ENCODE results near the gene KRTAP22-1. TPM values are rescaled to one million over a fixed set of nuclear protein-coding genes. Genes with fewer than 3 reads are reported as not detected.

KRTAP22-1 gene
- total and polyA plus RNA-seq, 2 of the 8 experiments (the other 6 are each of a cell fraction or from before 2014, with no cell fraction given): not detected

Small RNA genes lying within 50 kb of the gene (small RNA-seq; reads per million reads assigned to genes)
- not detected for gene KRTAP20-1 (ENCODE audit: insufficient read depth)
- not detected for gene KRTAP20-3 (ENCODE audit: insufficient read depth)
- not detected for gene KRTAP20-4 (ENCODE audit: insufficient read depth)
- gene KRTAP22-1 (ENCODE audit: insufficient read depth): not detected
- gene KRTAP22-2 (ENCODE audit: insufficient read depth): not detected

Other genes starting within 250 kb of the KRTAP22-1 start
- not detected in 2 replicates for gene KRTAP13-2, start 228.8 kb upstream of the KRTAP22-1 start, total RNA-seq (2021; fragmentation: NEBNext Ultra II Directional; extraction: Animal tissue kit (Norgen Biotek cat#: 25700))
- gene KRTAP13-2, start 228.8 kb upstream of the KRTAP22-1 start, polyA plus RNA-seq (2011; rRNA removed): not detected in 2 replicates
- gene KRTAP13-1, start 205.1 kb upstream of the KRTAP22-1 start, total RNA-seq (2021; fragmentation: NEBNext Ultra II Directional; extraction: Animal tissue kit (Norgen Biotek cat#: 25700)): not detected in 2 replicates
- not detected in 2 replicates for gene KRTAP13-1, start 205.1 kb upstream of the KRTAP22-1 start, polyA plus RNA-seq (2011; rRNA removed)
- not detected in 2 replicates for gene KRTAP13-3, start 175.2 kb upstream of the KRTAP22-1 start, total RNA-seq (2021; fragmentation: NEBNext Ultra II Directional; extraction: Animal tissue kit (Norgen Biotek cat#: 25700))
- not detected in 2 replicates for gene KRTAP13-3, start 175.2 kb upstream of the KRTAP22-1 start, polyA plus RNA-seq (2011; rRNA removed)
- gene KRTAP13-4, start 170.9 kb upstream of the KRTAP22-1 start, total RNA-seq (2021; fragmentation: NEBNext Ultra II Directional; extraction: Animal tissue kit (Norgen Biotek cat#: 25700)): 0.42 TPM in 1 of 2 replicates, not detected in the other
- gene KRTAP13-4, start 170.9 kb upstream of the KRTAP22-1 start, polyA plus RNA-seq (2011; rRNA removed): 0.64 and 1.2 TPM in 2 replicates
- not detected in 2 replicates for gene KRTAP15-1, start 160.8 kb upstream of the KRTAP22-1 start, total RNA-seq (2021; fragmentation: NEBNext Ultra II Directional; extraction: Animal tissue kit (Norgen Biotek cat#: 25700))
- gene KRTAP15-1, start 160.8 kb upstream of the KRTAP22-1 start, polyA plus RNA-seq (2011; rRNA removed): not detected in 2 replicates
- gene KRTAP19-1, start 120.7 kb upstream of the KRTAP22-1 start, total RNA-seq (2021; fragmentation: NEBNext Ultra II Directional; extraction: Animal tissue kit (Norgen Biotek cat#: 25700)): not detected in 2 replicates
- gene KRTAP19-1, start 120.7 kb upstream of the KRTAP22-1 start, polyA plus RNA-seq (2011; rRNA removed): not detected in 2 replicates
- gene KRTAP19-2, start 113.7 kb upstream of the KRTAP22-1 start, total RNA-seq (2021; fragmentation: NEBNext Ultra II Directional; extraction: Animal tissue kit (Norgen Biotek cat#: 25700)): not detected in 2 replicates
- gene KRTAP19-2, start 113.7 kb upstream of the KRTAP22-1 start, polyA plus RNA-seq (2011; rRNA removed): not detected in 2 replicates
- gene KRTAP19-3, start 109.1 kb upstream of the KRTAP22-1 start, total RNA-seq (2021; fragmentation: NEBNext Ultra II Directional; extraction: Animal tissue kit (Norgen Biotek cat#: 25700)): not detected in 2 replicates
- gene KRTAP19-3, start 109.1 kb upstream of the KRTAP22-1 start, polyA plus RNA-seq (2011; rRNA removed): not detected in 2 replicates
- not detected in 2 replicates for gene KRTAP19-4, start 103.9 kb upstream of the KRTAP22-1 start, total RNA-seq (2021; fragmentation: NEBNext Ultra II Directional; extraction: Animal tissue kit (Norgen Biotek cat#: 25700))
- not detected in 2 replicates for gene KRTAP19-4, start 103.9 kb upstream of the KRTAP22-1 start, polyA plus RNA-seq (2011; rRNA removed)
- not detected in 2 replicates for gene KRTAP19-5, start 98.9 kb upstream of the KRTAP22-1 start, total RNA-seq (2021; fragmentation: NEBNext Ultra II Directional; extraction: Animal tissue kit (Norgen Biotek cat#: 25700))
- not detected in 2 replicates for gene KRTAP19-5, start 98.9 kb upstream of the KRTAP22-1 start, polyA plus RNA-seq (2011; rRNA removed)
- gene KRTAP19-6, start 59.2 kb upstream of the KRTAP22-1 start, total RNA-seq (2021; fragmentation: NEBNext Ultra II Directional; extraction: Animal tissue kit (Norgen Biotek cat#: 25700)): not detected in 2 replicates
- gene KRTAP19-6, start 59.2 kb upstream of the KRTAP22-1 start, polyA plus RNA-seq (2011; rRNA removed): not detected in 2 replicates
- gene KRTAP19-7, start 39.8 kb upstream of the KRTAP22-1 start, total RNA-seq (2021; fragmentation: NEBNext Ultra II Directional; extraction: Animal tissue kit (Norgen Biotek cat#: 25700)): not detected in 2 replicates
- gene KRTAP19-7, start 39.8 kb upstream of the KRTAP22-1 start, polyA plus RNA-seq (2011; rRNA removed): not detected in 2 replicates
- gene KRTAP22-2, start 10.7 kb upstream of the KRTAP22-1 start, total RNA-seq (2021; fragmentation: NEBNext Ultra II Directional; extraction: Animal tissue kit (Norgen Biotek cat#: 25700)): not detected in 2 replicates
- gene KRTAP22-2, start 10.7 kb upstream of the KRTAP22-1 start, polyA plus RNA-seq (2011; rRNA removed): not detected in 2 replicates
- gene KRTAP6-3, start 8.6 kb upstream of the KRTAP22-1 start, total RNA-seq (2021; fragmentation: NEBNext Ultra II Directional; extraction: Animal tissue kit (Norgen Biotek cat#: 25700)): not detected in 2 replicates
- not detected in 2 replicates for gene KRTAP6-3, start 8.6 kb upstream of the KRTAP22-1 start, polyA plus RNA-seq (2011; rRNA removed)
- gene KRTAP6-2, start 2.2 kb upstream of the KRTAP22-1 start, total RNA-seq (2021; fragmentation: NEBNext Ultra II Directional; extraction: Animal tissue kit (Norgen Biotek cat#: 25700)): not detected in 2 replicates
- not detected in 2 replicates for gene KRTAP6-2, start 2.2 kb upstream of the KRTAP22-1 start, polyA plus RNA-seq (2011; rRNA removed)
- not detected in 2 replicates for gene KRTAP6-1, start 12.8 kb downstream of the KRTAP22-1 start, total RNA-seq (2021; fragmentation: NEBNext Ultra II Directional; extraction: Animal tissue kit (Norgen Biotek cat#: 25700))
- not detected in 2 replicates for gene KRTAP6-1, start 12.8 kb downstream of the KRTAP22-1 start, polyA plus RNA-seq (2011; rRNA removed)
- not detected in 2 replicates for gene KRTAP20-1, start 15.3 kb downstream of the KRTAP22-1 start, total RNA-seq (2021; fragmentation: NEBNext Ultra II Directional; extraction: Animal tissue kit (Norgen Biotek cat#: 25700))
- not detected in 2 replicates for gene KRTAP20-1, start 15.3 kb downstream of the KRTAP22-1 start, polyA plus RNA-seq (2011; rRNA removed)
- gene KRTAP20-4, start 19.5 kb downstream of the KRTAP22-1 start, total RNA-seq (2021; fragmentation: NEBNext Ultra II Directional; extraction: Animal tissue kit (Norgen Biotek cat#: 25700)): not detected in 2 replicates
- gene KRTAP20-4, start 19.5 kb downstream of the KRTAP22-1 start, polyA plus RNA-seq (2011; rRNA removed): not detected in 2 replicates
- gene KRTAP20-2, start 34.1 kb downstream of the KRTAP22-1 start, total RNA-seq (2021; fragmentation: NEBNext Ultra II Directional; extraction: Animal tissue kit (Norgen Biotek cat#: 25700)): not detected in 2 replicates
- gene KRTAP20-2, start 34.1 kb downstream of the KRTAP22-1 start, polyA plus RNA-seq (2011; rRNA removed): not detected in 2 replicates
- gene KRTAP20-3, start 41.8 kb downstream of the KRTAP22-1 start, total RNA-seq (2021; fragmentation: NEBNext Ultra II Directional; extraction: Animal tissue kit (Norgen Biotek cat#: 25700)): not detected in 2 replicates
- gene KRTAP20-3, start 41.8 kb downstream of the KRTAP22-1 start, polyA plus RNA-seq (2011; rRNA removed): not detected in 2 replicates
- gene KRTAP21-3, start 117.7 kb downstream of the KRTAP22-1 start, total RNA-seq (2021; fragmentation: NEBNext Ultra II Directional; extraction: Animal tissue kit (Norgen Biotek cat#: 25700)): not detected in 2 replicates
- gene KRTAP21-3, start 117.7 kb downstream of the KRTAP22-1 start, polyA plus RNA-seq (2011; rRNA removed): not detected in 2 replicates
- not detected in 2 replicates for gene KRTAP21-2, start 146.2 kb downstream of the KRTAP22-1 start, total RNA-seq (2021; fragmentation: NEBNext Ultra II Directional; extraction: Animal tissue kit (Norgen Biotek cat#: 25700))
- not detected in 2 replicates for gene KRTAP21-2, start 146.2 kb downstream of the KRTAP22-1 start, polyA plus RNA-seq (2011; rRNA removed)
- gene KRTAP21-1, start 154.3 kb downstream of the KRTAP22-1 start, total RNA-seq (2021; fragmentation: NEBNext Ultra II Directional; extraction: Animal tissue kit (Norgen Biotek cat#: 25700)): not detected in 2 replicates
- gene KRTAP21-1, start 154.3 kb downstream of the KRTAP22-1 start, polyA plus RNA-seq (2011; rRNA removed): not detected in 2 replicates
- gene KRTAP8-1, start 212.2 kb downstream of the KRTAP22-1 start, total RNA-seq (2021; fragmentation: NEBNext Ultra II Directional; extraction: Animal tissue kit (Norgen Biotek cat#: 25700)): not detected in 2 replicates
- not detected in 2 replicates for gene KRTAP8-1, start 212.2 kb downstream of the KRTAP22-1 start, polyA plus RNA-seq (2011; rRNA removed)
- not detected in 2 replicates for gene KRTAP7-1, start 228.7 kb downstream of the KRTAP22-1 start, total RNA-seq (2021; fragmentation: NEBNext Ultra II Directional; extraction: Animal tissue kit (Norgen Biotek cat#: 25700))
- gene KRTAP7-1, start 228.7 kb downstream of the KRTAP22-1 start, polyA plus RNA-seq (2011; rRNA removed): not detected in 2 replicates

Data from H1 (cell line).